GM12878 (cell line): ENCODE data around the gene NLRP5.

Experiments used
- CHD2 ChIP-seq: IDR thresholded peaks from 2 replicates; pipeline ENCODE4 v1.6.1; 2011; ENCODE audit warnings: low read depth, low read length, improper control_type of control experiment, borderline replicate concordance
- POLR2A ChIP-seq: IDR thresholded peaks from 2 replicates; pipeline ENCODE4 v1.6.1; 2011; ENCODE audit warnings: low read depth, mild to moderate bottlenecking, low read length
- POLR2AphosphoS5 ChIP-seq: IDR thresholded peaks from 2 replicates; pipeline ENCODE4 v1.6.1; 2011; ENCODE audit warnings: mild to moderate bottlenecking, low read length, inconsistent platforms
- RAD21 ChIP-seq: IDR thresholded peaks from 2 replicates; pipeline ENCODE4 v1.6.1; 2011; ENCODE audit warnings: mild to moderate bottlenecking, low read depth, low read length, moderate library complexity; ENCODE audit not compliant: insufficient read depth
- RCOR1 ChIP-seq: conservative IDR thresholded peaks from 2 replicates; pipeline ENCODE4 v1.6.1; 2012; ENCODE audit warnings: low read depth, low read length, improper control_type of control experiment
- SIN3A ChIP-seq: IDR thresholded peaks from 2 replicates; pipeline ENCODE4 v1.6.1; 2012; ENCODE audit warnings: low read depth, low read length, improper control_type of control experiment
- YY1 ChIP-seq: IDR thresholded peaks from 2 replicates; pipeline ENCODE4 v1.6.1; 2011; ENCODE audit warnings: low read depth, mild to moderate bottlenecking, low read length
- TF ChIP-seq, protein P1 (sequence below), 3 experiments: IDR thresholded peaks in 2 of 3; conservative IDR thresholded peaks in 1 of 3; 2 replicates each; pipeline ENCODE4 v1.5.1; 2011; ENCODE audit warnings: low read depth in 3 of 3, low read length in 3 of 3, mild to moderate bottlenecking in 3 of 3, control low read depth in 2 of 3, moderate library complexity in 2 of 3, inconsistent platforms in 1 of 3, mixed read lengths in 1 of 3; ENCODE audit not compliant: control insufficient read depth in 2 of 3, insufficient read depth in 1 of 3; ENCODE audit errors: extremely low read depth in 1 of 3
- TF ChIP-seq, protein P2 (sequence below): fragments of 450-650 bp; IDR thresholded peaks from 2 replicates; pipeline ENCODE4 v1.6.1; 2017; ENCODE audit warnings: mild to moderate bottlenecking, moderate library complexity

DNA sequence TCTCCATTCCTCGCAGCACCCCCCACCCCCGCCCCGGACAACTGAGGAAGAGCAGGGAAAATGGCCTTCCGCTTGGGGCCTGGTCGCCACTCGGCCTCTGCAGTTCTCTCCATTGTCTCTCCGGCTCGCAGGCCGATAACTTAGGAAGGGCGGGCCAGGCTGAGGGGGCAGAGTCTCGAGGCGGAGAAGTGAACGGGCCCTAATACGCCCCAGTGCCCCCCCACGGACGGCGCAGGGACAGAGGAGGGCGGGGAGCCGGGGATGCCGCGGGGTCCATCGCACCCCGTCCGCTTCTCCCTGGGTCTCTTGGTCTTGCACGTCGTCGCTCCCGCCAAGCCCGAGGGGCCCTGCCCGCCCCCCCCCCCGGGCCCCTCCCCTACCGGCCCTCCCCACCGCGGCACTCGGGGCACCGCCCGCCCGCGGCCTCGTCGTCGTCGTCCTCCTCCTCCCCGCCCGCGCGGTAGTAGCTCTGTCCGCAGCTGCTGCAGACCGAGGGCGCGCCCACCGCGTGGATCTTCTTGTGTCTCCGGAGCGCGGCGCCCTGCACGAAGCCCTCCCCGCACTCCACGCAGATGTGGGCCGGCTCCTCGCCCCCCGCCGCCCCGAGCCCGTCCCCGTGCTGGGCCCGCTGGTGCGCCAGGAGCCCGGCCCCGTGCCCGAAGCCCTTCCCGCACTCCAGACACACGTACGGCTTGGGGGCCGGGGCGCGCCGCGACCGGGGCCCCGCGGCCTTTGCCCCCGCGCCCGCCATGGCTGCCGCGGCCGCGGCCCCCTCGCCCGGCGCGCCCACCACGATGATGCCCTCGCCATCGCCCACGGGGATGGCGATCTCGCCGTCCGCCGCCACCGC, 101.3 kb downstream of the NLRP5 start:
- TF ChIP-seq SIN3A (no peak), CHD2 (no peak), POLR2A (peak; percentile 13; the same call in 1 of the 2 replicates), POLR2AphosphoS5 (no peak), YY1 (no peak), RAD21 (no peak), RCOR1 (no peak)
- TF ChIP-seq, protein P1, sequence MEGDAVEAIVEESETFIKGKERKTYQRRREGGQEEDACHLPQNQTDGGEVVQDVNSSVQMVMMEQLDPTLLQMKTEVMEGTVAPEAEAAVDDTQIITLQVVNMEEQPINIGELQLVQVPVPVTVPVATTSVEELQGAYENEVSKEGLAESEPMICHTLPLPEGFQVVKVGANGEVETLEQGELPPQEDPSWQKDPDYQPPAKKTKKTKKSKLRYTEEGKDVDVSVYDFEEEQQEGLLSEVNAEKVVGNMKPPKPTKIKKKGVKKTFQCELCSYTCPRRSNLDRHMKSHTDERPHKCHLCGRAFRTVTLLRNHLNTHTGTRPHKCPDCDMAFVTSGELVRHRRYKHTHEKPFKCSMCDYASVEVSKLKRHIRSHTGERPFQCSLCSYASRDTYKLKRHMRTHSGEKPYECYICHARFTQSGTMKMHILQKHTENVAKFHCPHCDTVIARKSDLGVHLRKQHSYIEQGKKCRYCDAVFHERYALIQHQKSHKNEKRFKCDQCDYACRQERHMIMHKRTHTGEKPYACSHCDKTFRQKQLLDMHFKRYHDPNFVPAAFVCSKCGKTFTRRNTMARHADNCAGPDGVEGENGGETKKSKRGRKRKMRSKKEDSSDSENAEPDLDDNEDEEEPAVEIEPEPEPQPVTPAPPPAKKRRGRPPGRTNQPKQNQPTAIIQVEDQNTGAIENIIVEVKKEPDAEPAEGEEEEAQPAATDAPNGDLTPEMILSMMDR (IDR thresholded peaks at IDR 0.05 in 2 of 3, conservative IDR thresholded peaks at IDR 0.05 in 1 of 3; ENCODE audit: control insufficient read depth in 2 of 3, extremely low read depth in 1 of 3, insufficient read depth in 1 of 3, low read depth in 3 of 3, low read length in 3 of 3) = no peak
- TF ChIP-seq, protein P2, sequence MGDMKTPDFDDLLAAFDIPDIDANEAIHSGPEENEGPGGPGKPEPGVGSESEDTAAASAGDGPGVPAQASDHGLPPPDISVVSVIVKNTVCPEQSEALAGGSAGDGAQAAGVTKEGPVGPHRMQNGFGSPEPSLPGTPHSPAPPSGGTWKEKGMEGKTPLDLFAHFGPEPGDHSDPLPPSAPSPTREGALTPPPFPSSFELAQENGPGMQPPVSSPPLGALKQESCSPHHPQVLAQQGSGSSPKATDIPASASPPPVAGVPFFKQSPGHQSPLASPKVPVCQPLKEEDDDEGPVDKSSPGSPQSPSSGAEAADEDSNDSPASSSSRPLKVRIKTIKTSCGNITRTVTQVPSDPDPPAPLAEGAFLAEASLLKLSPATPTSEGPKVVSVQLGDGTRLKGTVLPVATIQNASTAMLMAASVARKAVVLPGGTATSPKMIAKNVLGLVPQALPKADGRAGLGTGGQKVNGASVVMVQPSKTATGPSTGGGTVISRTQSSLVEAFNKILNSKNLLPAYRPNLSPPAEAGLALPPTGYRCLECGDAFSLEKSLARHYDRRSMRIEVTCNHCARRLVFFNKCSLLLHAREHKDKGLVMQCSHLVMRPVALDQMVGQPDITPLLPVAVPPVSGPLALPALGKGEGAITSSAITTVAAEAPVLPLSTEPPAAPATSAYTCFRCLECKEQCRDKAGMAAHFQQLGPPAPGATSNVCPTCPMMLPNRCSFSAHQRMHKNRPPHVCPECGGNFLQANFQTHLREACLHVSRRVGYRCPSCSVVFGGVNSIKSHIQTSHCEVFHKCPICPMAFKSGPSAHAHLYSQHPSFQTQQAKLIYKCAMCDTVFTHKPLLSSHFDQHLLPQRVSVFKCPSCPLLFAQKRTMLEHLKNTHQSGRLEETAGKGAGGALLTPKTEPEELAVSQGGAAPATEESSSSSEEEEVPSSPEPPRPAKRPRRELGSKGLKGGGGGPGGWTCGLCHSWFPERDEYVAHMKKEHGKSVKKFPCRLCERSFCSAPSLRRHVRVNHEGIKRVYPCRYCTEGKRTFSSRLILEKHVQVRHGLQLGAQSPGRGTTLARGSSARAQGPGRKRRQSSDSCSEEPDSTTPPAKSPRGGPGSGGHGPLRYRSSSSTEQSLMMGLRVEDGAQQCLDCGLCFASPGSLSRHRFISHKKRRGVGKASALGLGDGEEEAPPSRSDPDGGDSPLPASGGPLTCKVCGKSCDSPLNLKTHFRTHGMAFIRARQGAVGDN = no peak
